H1 (cell line): ENCODE results near the gene S100A12. TPM values are rescaled to one million over a fixed set of nuclear protein-coding genes. Genes with fewer than 3 reads are reported as not detected.

Experiments
- CTCF ChIA-PET: fragments of 300-600 bp; sonication (Branson Sonifier 250); formaldehyde crosslinking; loops from one replicate; lab custom pipeline; 2021; ENCODE audit not compliant: partially characterized antibody; lab: Charles Lee
- POLR2A ChIA-PET: fragments of 300-600 bp; sonication (Branson Sonifier 250); formaldehyde crosslinking; loops from one replicate; lab custom pipeline; 2021; ENCODE audit warnings: inconsistent platforms; ENCODE audit not compliant: partially characterized antibody; lab: Charles Lee
- DNase-seq, 2 experiments: peaks; one replicate each; pipeline versions ENCODE4 v3.0.0 to v3.0.0-alpha.2; 2010 to 2022; ENCODE audit warnings: low spot score in 2 of 2, low read depth in 1 of 2, mixed read lengths in 1 of 2
- FAIRE-seq: peaks from 2 replicates; lab custom pipeline; 2011; peaks lifted over from hg19 to GRCh38; lab: Jason Lieb, UNC
- H2AFZ ChIP-seq: 2 replicates; pipeline ENCODE4 v1.8.1; 2012; ENCODE audit warnings: low read length, inconsistent platforms
- H2AK5ac ChIP-seq: 2 replicates; pipeline ENCODE4 v1.6.1; 2013; ENCODE audit warnings: low read depth, low read length
- H2BK120ac ChIP-seq: replicated peaks from 2 replicates; pipeline ENCODE3; 2013; ENCODE audit warnings: low read depth, low read length, inconsistent platforms
- H2BK12ac ChIP-seq: 2 replicates; pipeline ENCODE4 v1.6.1; 2013; ENCODE audit warnings: low read depth, low read length
- H2BK15ac ChIP-seq: 2 replicates; pipeline ENCODE4 v1.6.1; 2013; ENCODE audit warnings: low read length
- H2BK20ac ChIP-seq: 2 replicates; pipeline ENCODE4 v1.6.1; 2013; ENCODE audit warnings: low read length
- H2BK5ac ChIP-seq: 2 replicates; pipeline ENCODE4 v1.6.1; 2013; ENCODE audit warnings: low read depth, low read length
- H3K14ac ChIP-seq: 2 replicates; pipeline ENCODE4 v1.6.1; 2013; ENCODE audit warnings: inconsistent platforms; ENCODE audit not compliant: insufficient read length
- H3K18ac ChIP-seq: 2 replicates; pipeline ENCODE4 v1.6.1; 2013; ENCODE audit warnings: low read length; ENCODE audit errors: extremely low read depth
- H3K23ac ChIP-seq: 2 replicates; pipeline ENCODE4 v1.6.1; 2013; ENCODE audit warnings: inconsistent platforms; ENCODE audit not compliant: insufficient read length
- H3K23me2 ChIP-seq: 2 replicates; pipeline ENCODE4 v1.6.1; 2013; ENCODE audit warnings: low read depth, low read length
- H3K27ac ChIP-seq: 2 replicates; pipeline ENCODE4 v1.6.1; 2011; ENCODE audit warnings: low read depth, low read length, inconsistent platforms
- H3K27me3 ChIP-seq, 4 experiments: replicated peaks in 1 of 4; 1 replicate in 1 of 4; 2 replicates in 3 of 4; pipeline versions ENCODE4 v1.6.1 to v1.8.1; 2011 to 2013; ENCODE audit warnings: low read length in 3 of 4, mild to moderate bottlenecking in 3 of 4, inconsistent platforms in 2 of 4, mixed read lengths in 2 of 4, moderate library complexity in 1 of 4; ENCODE audit not compliant: control insufficient read depth in 3 of 4, insufficient read depth in 3 of 4; ENCODE audit errors: extremely low read depth in 1 of 4
- H3K36me3 ChIP-seq, 4 experiments: 2 replicates each; pipeline versions ENCODE4 v1.6.1 to v1.8.1; 2011 to 2013; ENCODE audit warnings: mild to moderate bottlenecking in 4 of 4, low read length in 3 of 4, moderate library complexity in 2 of 4, control low read depth in 1 of 4, inconsistent platforms in 1 of 4; ENCODE audit not compliant: insufficient read depth in 4 of 4, control insufficient read depth in 2 of 4
- H3K4ac ChIP-seq: replicated peaks from 2 replicates; pipeline ENCODE3; 2013; ENCODE audit warnings: low read length, low read depth, mixed read lengths, inconsistent platforms; ENCODE audit not compliant: insufficient read length
- H3K4me1 ChIP-seq, 4 experiments: replicated peaks in 1 of 4; 1 replicate in 1 of 4; 2 replicates in 3 of 4; pipeline versions ENCODE4 v1.6.1 to v1.8.1; 2011 to 2013; ENCODE audit warnings: low read length in 3 of 4, inconsistent platforms in 2 of 4, mixed read lengths in 1 of 4; ENCODE audit not compliant: insufficient read depth in 4 of 4, control insufficient read depth in 3 of 4
- H3K4me2 ChIP-seq, 2 experiments: 2 replicates each; pipeline versions ENCODE4 v1.6.1 to v1.8.1; 2011 to 2013; ENCODE audit warnings: low read depth in 2 of 2, low read length in 2 of 2, control low read depth in 1 of 2, inconsistent platforms in 1 of 2, mild to moderate bottlenecking in 1 of 2; ENCODE audit not compliant: insufficient read depth in 1 of 2
- H3K4me3 ChIP-seq, 4 experiments: fragments of 200-600, 300-600 bp in 1 of 4; sonication (generic), shearing (Covaris generic), sonication (Bioruptor Twin) in 1 of 4; 2 replicates each; pipeline versions ENCODE4 v1.5.1 to v1.8.1; 2011 to 2016; ENCODE audit warnings: low read length in 4 of 4, low read depth in 3 of 4, control low read depth in 2 of 4, inconsistent platforms in 2 of 4, mild to moderate bottlenecking in 2 of 4, mixed read lengths in 1 of 4, moderate library complexity in 1 of 4; ENCODE audit not compliant: insufficient read depth in 2 of 4; ENCODE audit errors: extremely low read depth in 1 of 4
- H3K56ac ChIP-seq: replicated peaks from 2 replicates; pipeline ENCODE3; 2013; ENCODE audit warnings: low read depth, mild to moderate bottlenecking, mixed read lengths, low read length, inconsistent platforms; ENCODE audit not compliant: insufficient read length
- H3K79me1 ChIP-seq: 2 replicates; pipeline ENCODE4 v1.6.1; 2013; ENCODE audit warnings: low read depth, low read length, control low read depth
- H3K79me2 ChIP-seq, 2 experiments: 2 replicates each; pipeline versions ENCODE4 v1.6.1 to v1.8.1; 2012 to 2013; ENCODE audit warnings: low read length in 2 of 2, mild to moderate bottlenecking in 2 of 2, inconsistent platforms in 1 of 2; ENCODE audit not compliant: insufficient read depth in 2 of 2, control insufficient read depth in 1 of 2
- H3K9ac ChIP-seq, 4 experiments: replicated peaks in 1 of 4; 1 replicate in 1 of 4; 2 replicates in 3 of 4; pipeline versions ENCODE4 v1.6.1 to v1.8.1; 2011 to 2013; ENCODE audit warnings: low read depth in 3 of 4, low read length in 3 of 4, control low read depth in 2 of 4, mild to moderate bottlenecking in 2 of 4, moderate library complexity in 2 of 4, inconsistent platforms in 1 of 4; ENCODE audit errors: extremely low read depth in 1 of 4
- H3K9me3 ChIP-seq, 2 experiments: 2 replicates each; pipeline versions ENCODE4 v1.6.1 to v1.8.1; 2012 to 2013; ENCODE audit warnings: mild to moderate bottlenecking in 2 of 2, moderate library complexity in 2 of 2, control low read depth in 1 of 2, inconsistent platforms in 1 of 2, low read depth in 1 of 2, low read length in 1 of 2, mixed read lengths in 1 of 2; ENCODE audit not compliant: insufficient read depth in 2 of 2
- H4K20me1 ChIP-seq, 2 experiments: replicated peaks in 1 of 2; 2 replicates each; pipeline versions ENCODE3 to v1.8.1; 2011 to 2013; ENCODE audit warnings: inconsistent platforms in 2 of 2, low read length in 2 of 2, mild to moderate bottlenecking in 1 of 2; ENCODE audit not compliant: insufficient read depth in 2 of 2, control insufficient read depth in 1 of 2
- H4K5ac ChIP-seq: 2 replicates; pipeline ENCODE4 v1.6.1; 2013; ENCODE audit warnings: low read length, low read depth, mixed read lengths, inconsistent platforms; ENCODE audit not compliant: insufficient read length
- H4K8ac ChIP-seq: 2 replicates; pipeline ENCODE4 v1.8.0; 2013; ENCODE audit warnings: mild to moderate bottlenecking, moderate library complexity, low read length, inconsistent platforms; ENCODE audit not compliant: insufficient read depth; ENCODE audit errors: extremely low read depth
- H4K91ac ChIP-seq: replicated peaks from 2 replicates; pipeline ENCODE3; 2013; ENCODE audit warnings: low read length, mixed read lengths, inconsistent platforms; ENCODE audit not compliant: insufficient read length
- ASH2L ChIP-seq: fragments of 200-600, 300-600 bp; sonication (generic); IDR thresholded peaks from one replicate; pipeline ENCODE4 v1.7.1; 2017; ENCODE audit warnings: low read length
- ATF2 ChIP-seq: IDR thresholded peaks from 2 replicates; pipeline ENCODE4 v1.6.1; 2012; ENCODE audit warnings: low read length, inconsistent platforms
- BRCA1 ChIP-seq: IDR thresholded peaks from 2 replicates; pipeline ENCODE4 v1.6.1; 2012; ENCODE audit warnings: low read depth, low read length, improper control_type of control experiment
- CBX5 ChIP-seq: fragments of 300-800, 300-1000 bp; sonication (generic); IDR thresholded peaks from 2 replicates; pipeline ENCODE4 v1.7.1; 2016; ENCODE audit warnings: antibody characterized with exemption, low read length, low read depth
- EP300 ChIP-seq, 2 experiments: IDR thresholded peaks; 1 replicate in 1 of 2; 2 replicates in 1 of 2; pipeline ENCODE4 v1.6.1; 2011 to 2012; ENCODE audit warnings: low read depth in 2 of 2, low read length in 2 of 2, mild to moderate bottlenecking in 2 of 2, borderline replicate concordance in 1 of 2, inconsistent platforms in 1 of 2, moderate library complexity in 1 of 2
- FOSL1 ChIP-seq: IDR thresholded peaks from 2 replicates; pipeline ENCODE4 v1.6.1; 2011; ENCODE audit warnings: mild to moderate bottlenecking, low read depth, low read length, moderate library complexity; ENCODE audit not compliant: insufficient read depth
- HDAC2 ChIP-seq, 2 experiments: fragments of 300-600 bp in 1 of 2; sonication (generic) in 1 of 2; IDR thresholded peaks; 2 replicates each; pipeline ENCODE4 v1.6.1; 2011 to 2012; ENCODE audit warnings: low read depth in 2 of 2, low read length in 2 of 2, mild to moderate bottlenecking in 2 of 2, moderate library complexity in 2 of 2, borderline replicate concordance in 1 of 2, inconsistent platforms in 1 of 2
- MAFK ChIP-seq: IDR thresholded peaks from 2 replicates; pipeline ENCODE4 v1.6.1; 2012; ENCODE audit warnings: low read depth, mild to moderate bottlenecking, improper control_type of control experiment, low read length
- RXRA ChIP-seq: IDR thresholded peaks from 2 replicates; pipeline ENCODE4 v1.6.1; 2011; ENCODE audit warnings: low read depth, mild to moderate bottlenecking, low read length, moderate library complexity; ENCODE audit not compliant: insufficient read depth
- SIN3A ChIP-seq, 2 experiments: IDR thresholded peaks in 1 of 2; conservative IDR thresholded peaks in 1 of 2; 2 replicates each; pipeline ENCODE4 v1.6.1; 2011 to 2012; ENCODE audit warnings: low read length in 2 of 2, improper control_type of control experiment in 1 of 2, low read depth in 1 of 2, mild to moderate bottlenecking in 1 of 2
- SP1 ChIP-seq: IDR thresholded peaks from 2 replicates; pipeline ENCODE4 v1.6.1; 2011; ENCODE audit warnings: low read depth, low read length
- TEAD4 ChIP-seq: IDR thresholded peaks from 2 replicates; pipeline ENCODE4 v1.6.1; 2012; ENCODE audit warnings: low read depth, low read length, inconsistent platforms, mixed read lengths
- WGBS, 2 experiments: shearing (Covaris generic) in 1 of 2; methylation state at CpG; one replicate each; pipeline versions ENCODE4 v1.1.6 to v1.1.7; 2013 to 2015; ENCODE audit warnings: low lambda C conversion rate in 2 of 2, mixed read lengths in 2 of 2, inconsistent platforms in 1 of 2, low coverage in 1 of 2, missing lambda C conversion rate in 1 of 2; ENCODE audit not compliant: insufficient replicate concordance in 2 of 2, insufficient coverage in 1 of 2, insufficient read length in 1 of 2; ENCODE audit errors: extremely low coverage in 1 of 2, missing lambda C conversion rate in 1 of 2; 5-methylcytosine and 5-hydroxymethylcytosine counted together
- polyA plus RNA-seq, 7 experiments: library from polyadenylated mRNA; depleted of rRNA in 3 of 7; stranded (reverse) in 5 of 7; unstranded in 2 of 7; fragments of >200 nt in 5 of 7; fragments of 200-250 nt in 2 of 7; gene quantifications; 1 replicate in 5 of 7; 2 replicates in 1 of 7; 4 replicates in 1 of 7; pipeline versions ENCODE4 v1.2.1 to v1.2.3, GENCODE V29; 2011 to 2013; ENCODE audit warnings: missing spikeins in 2 of 7, mixed read lengths in 2 of 7
- total RNA-seq: library from RNA; stranded (reverse); fragmentation: NEBNext Ultra II Directional; extraction: Animal tissue kit (Norgen Biotek cat#: 25700); gene quantifications from 2 replicates; pipeline ENCODE4 v1.2.1, GENCODE V29; 2021

S100A12 gene
- total and polyA plus RNA-seq, 2 of the 8 experiments (the other 6 are each of a cell fraction or from before 2014, with no cell fraction given) = not detected

GRCh38 chr1:153379591-153379990, 4.2 kb upstream of the S100A12 start:
- no peak overlapping the region for H3K4me2 ChIP-seq
- H3K4me1 ChIP-seq = no peaks in the 10 kb centered on the region
- no peak overlapping the region for H2BK12ac ChIP-seq
- H3K36me3 ChIP-seq = no peaks in the 10 kb centered on the region
- no peak overlapping the region for H2BK20ac ChIP-seq
- H3K23ac ChIP-seq = no peak overlapping the region
- no peak overlapping the region for H3K14ac ChIP-seq
- no peak overlapping the region for H3K9ac ChIP-seq
- H2AK5ac ChIP-seq = no peak overlapping the region
- CTCF ChIA-PET = interaction anchor here (1.1 kb wide), 1 partner anchor 24 kb away, joined by 6 read pairs; no protein-coding TSS in a partner anchor
- no peak overlapping the region for H4K91ac ChIP-seq
- no peak overlapping the region for H2BK15ac ChIP-seq
- H3K18ac ChIP-seq = no peak overlapping the region
- no peak overlapping the region for H4K5ac ChIP-seq
- H3K23me2 ChIP-seq = no peaks in the 10 kb centered on the region
- H4K8ac ChIP-seq = no peak overlapping the region
- POLR2A ChIA-PET = no interaction called here
- no peaks in the 10 kb centered on the region for H3K79me1 ChIP-seq
- H3K27ac ChIP-seq = no peak overlapping the region
- 85% methylated on average over 10 of the region's 10 CpGs; no CpG with 5 or more reads in 1 of the 2 experiments for WGBS, 2 experiments
- H3K4ac ChIP-seq = no peak overlapping the region
- no peak overlapping the region for H3K56ac ChIP-seq
- DNase-seq = no peak
- no peak overlapping the region for H2BK120ac ChIP-seq
- no peak for FAIRE-seq
- H2AFZ ChIP-seq = no peak overlapping the region
- H3K4me3 ChIP-seq = no peak overlapping the region
- H4K20me1 ChIP-seq = no peaks in the 10 kb centered on the region
- H3K79me2 ChIP-seq = no peaks in the 10 kb centered on the region
- peaks cover 0 to 7% of the 10 kb centered on the region in 2 experiments; a peak in 2 of 4 replicates for H3K9me3 ChIP-seq
- H2BK5ac ChIP-seq = no peak overlapping the region
- no peaks in the 10 kb centered on the region for H3K27me3 ChIP-seq
- TF ChIP-seq HDAC2 (IDR thresholded peaks at IDR 0.05; ENCODE audit: borderline replicate concordance in 1 of 2, low read depth in 2 of 2, low read length in 2 of 2) (no peak), TEAD4 (no peak), RXRA (no peak), ATF2 (no peak), SIN3A (conservative IDR thresholded peaks at IDR 0.05 in 1 of 2, IDR thresholded peaks at IDR 0.05 in 1 of 2; ENCODE audit: low read depth in 1 of 2, low read length in 2 of 2) (no peak), BRCA1 (no peak), SP1 (no peak), CBX5 (no peak), MAFK (no peak), FOSL1 (no peak), ASH2L (no peak), EP300 (IDR thresholded peaks at IDR 0.05; ENCODE audit: borderline replicate concordance in 1 of 2, low read depth in 2 of 2, low read length in 2 of 2) (no peak)
